IMR-90 (cell line): ENCODE results near the gene TPD52L2. TPM values are rescaled to one million over a fixed set of nuclear protein-coding genes. Genes with fewer than 3 reads are reported as not detected.

Source experiments
- ATAC-seq: fragments of 200-7000 bp; cut with Tn5 transposase; 2 replicates; pipeline ENCODE4 v1.9.1; 2020; ENCODE audit warnings: low read depth, mild to moderate bottlenecking, moderate library complexity
- BruUV-seq: library from RNA; stranded (reverse); fragments of 400-500 nt; replicated peaks from 2 replicates; lab custom pipeline; 2021; lab: Mats Ljungman, UMichigan
- CTCF ChIA-PET: fragments of 300-600 bp; formaldehyde crosslinking; extraction: SDS; loops from one replicate; lab custom pipeline; 2021; ENCODE audit warnings: antibody characterized with exemption; lab: Yijun Ruan, JAX
- POLR2A ChIA-PET: fragments of 300-600 bp; sonication (Branson Sonifier 250); formaldehyde crosslinking; loops from one replicate; lab custom pipeline; 2022; ENCODE audit warnings: antibody characterized with exemption; ENCODE audit not compliant: unreplicated experiment; lab: Charles Lee
- DNase-seq: peaks from one replicate; pipeline ENCODE4 v3.0.0; 2013
- H2AFZ ChIP-seq: replicated peaks from 2 replicates; pipeline ENCODE3; 2013; ENCODE audit warnings: low read length, mild to moderate bottlenecking; ENCODE audit not compliant: poor library complexity
- H2AK5ac ChIP-seq: 2 replicates; pipeline ENCODE4 v1.6.1; 2013; ENCODE audit warnings: low read depth, low read length, inconsistent platforms
- H2AK9ac ChIP-seq: replicated peaks from 2 replicates; pipeline ENCODE3; 2013; ENCODE audit warnings: mild to moderate bottlenecking, low read depth, low read length, moderate library complexity; ENCODE audit not compliant: poor library complexity
- H2BK120ac ChIP-seq: 2 replicates; pipeline ENCODE4 v1.6.1; 2013; ENCODE audit warnings: low read depth, low read length, inconsistent platforms
- H2BK15ac ChIP-seq: 3 replicates; pipeline ENCODE4 v1.6.1; 2013; ENCODE audit warnings: low read depth, low read length, inconsistent platforms
- H2BK20ac ChIP-seq: 2 replicates; pipeline ENCODE4 v1.6.1; 2013; ENCODE audit warnings: low read depth, mild to moderate bottlenecking, inconsistent platforms, low read length, moderate library complexity
- H2BK5ac ChIP-seq: 2 replicates; pipeline ENCODE4 v1.6.1; 2013; ENCODE audit warnings: mild to moderate bottlenecking, low read depth, low read length, inconsistent platforms; ENCODE audit not compliant: poor library complexity, severe bottlenecking
- H3K14ac ChIP-seq: replicated peaks from 2 replicates; pipeline ENCODE4 v1.6.1; 2013; ENCODE audit warnings: low read depth, low read length, inconsistent platforms
- H3K18ac ChIP-seq: 2 replicates; pipeline ENCODE4 v1.6.1; 2013; ENCODE audit warnings: low read depth, low read length, control low read depth
- H3K23ac ChIP-seq: 2 replicates; pipeline ENCODE4 v1.6.1; 2013; ENCODE audit warnings: low read depth, low read length, inconsistent platforms
- H3K27ac ChIP-seq: 2 replicates; pipeline ENCODE4 v1.5.1; 2013; ENCODE audit warnings: mild to moderate bottlenecking, control low read depth, low read length; ENCODE audit not compliant: insufficient read depth
- H3K27me3 ChIP-seq: 2 replicates; pipeline ENCODE4 v1.6.1; 2013; ENCODE audit warnings: low read length; ENCODE audit not compliant: control insufficient read depth, insufficient read depth
- H3K36me3 ChIP-seq: 2 replicates; pipeline ENCODE4 v1.6.1; 2013; ENCODE audit warnings: low read length, mixed read lengths; ENCODE audit not compliant: control insufficient read depth, insufficient read depth
- H3K4ac ChIP-seq: 2 replicates; pipeline ENCODE4 v1.6.1; 2013; ENCODE audit warnings: low read depth, low read length, inconsistent platforms
- H3K4me1 ChIP-seq: 2 replicates; pipeline ENCODE4 v1.6.1; 2013; ENCODE audit warnings: low read length, mixed read lengths; ENCODE audit not compliant: control insufficient read depth, insufficient read depth
- H3K4me2 ChIP-seq: 2 replicates; pipeline ENCODE4 v1.6.1; 2013; ENCODE audit warnings: low read depth, mild to moderate bottlenecking, control low read depth, low read length, moderate library complexity
- H3K4me3 ChIP-seq: 2 replicates; pipeline ENCODE4 v1.5.1; 2013; ENCODE audit warnings: low read depth, mild to moderate bottlenecking, control low read depth, low read length, moderate library complexity; ENCODE audit not compliant: insufficient read depth
- H3K56ac ChIP-seq: 2 replicates; pipeline ENCODE4 v1.6.1; 2013; ENCODE audit warnings: low read length, inconsistent platforms; ENCODE audit not compliant: insufficient read depth; ENCODE audit errors: extremely low read depth
- H3K79me1 ChIP-seq, 2 experiments: 2 replicates each; pipeline ENCODE4 v1.6.1; 2013; ENCODE audit warnings: low read length in 2 of 2, inconsistent platforms in 1 of 2, low read depth in 1 of 2
- H3K9ac ChIP-seq: 2 replicates; pipeline ENCODE4 v1.6.1; 2013; ENCODE audit warnings: low read depth, low read length, control low read depth
- H3K9me1 ChIP-seq: 2 replicates; pipeline ENCODE4 v1.6.1; 2013; ENCODE audit warnings: low read length, inconsistent platforms; ENCODE audit not compliant: insufficient read depth
- H3K9me3 ChIP-seq: 2 replicates; pipeline ENCODE4 v1.6.1; 2013; ENCODE audit warnings: low read length; ENCODE audit not compliant: control insufficient read depth, insufficient read depth
- H4K20me1 ChIP-seq: 2 replicates; pipeline ENCODE4 v1.6.1; 2013; ENCODE audit warnings: low read length, inconsistent platforms; ENCODE audit not compliant: insufficient read depth
- H4K5ac ChIP-seq: 2 replicates; pipeline ENCODE4 v1.6.1; 2013; ENCODE audit warnings: mild to moderate bottlenecking, low read depth, low read length, control low read depth
- H4K8ac ChIP-seq, 2 experiments: 2 replicates each; pipeline ENCODE4 v1.6.1; 2013; ENCODE audit warnings: low read depth in 2 of 2, low read length in 2 of 2, control low read depth in 1 of 2, inconsistent platforms in 1 of 2
- H4K91ac ChIP-seq: 2 replicates; pipeline ENCODE4 v1.6.1; 2013; ENCODE audit warnings: low read depth, low read length, inconsistent platforms; ENCODE audit not compliant: insufficient read depth
- BHLHE40 ChIP-seq: fragments of 150-350 bp; IDR thresholded peaks from 2 replicates; pipeline ENCODE4 v1.6.1; 2016; ENCODE audit warnings: mild to moderate bottlenecking, low read depth, low read length
- CHD1 ChIP-seq: IDR thresholded peaks from 2 replicates; pipeline ENCODE4 v1.6.1; 2012; ENCODE audit warnings: low read depth, low read length, improper control_type of control experiment
- MAFK ChIP-seq: IDR thresholded peaks from 2 replicates; pipeline ENCODE4 v1.6.1; 2012; ENCODE audit warnings: low read depth, low read length, improper control_type of control experiment
- MAZ ChIP-seq: IDR thresholded peaks from 2 replicates; pipeline ENCODE4 v1.6.1; 2012; ENCODE audit warnings: low read depth, mild to moderate bottlenecking, low read length, improper control_type of control experiment, moderate library complexity, borderline replicate concordance
- MXI1 ChIP-seq: IDR thresholded peaks from 2 replicates; pipeline ENCODE4 v1.6.1; 2012; ENCODE audit warnings: low read depth, mild to moderate bottlenecking, low read length, moderate library complexity, borderline replicate concordance
- RAD21 ChIP-seq: IDR thresholded peaks from 2 replicates; pipeline ENCODE4 v1.6.1; 2012; ENCODE audit warnings: low read length, improper control_type of control experiment
- RCOR1 ChIP-seq: IDR thresholded peaks from 2 replicates; pipeline ENCODE4 v1.6.1; 2012; ENCODE audit warnings: mild to moderate bottlenecking, low read length, improper control_type of control experiment; ENCODE audit not compliant: insufficient replicate concordance
- SMC3 ChIP-seq: fragments of 150-350 bp; IDR thresholded peaks from 2 replicates; pipeline ENCODE4 v1.6.1; 2016; ENCODE audit warnings: low read depth, mild to moderate bottlenecking, antibody characterized with exemption, low read length, moderate library complexity
- USF2 ChIP-seq: fragments of 150-350 bp; IDR thresholded peaks from 2 replicates; pipeline ENCODE4 v1.6.1; 2017; ENCODE audit warnings: mild to moderate bottlenecking, antibody characterized with exemption, low read length, low read depth
- WGBS, 2 experiments: methylation state at CpG; one replicate each; pipeline versions ENCODE4 v1.1.5 to v1.1.7; 2013; ENCODE audit warnings: missing lambda C conversion rate in 2 of 2; ENCODE audit not compliant: insufficient read length in 1 of 2; ENCODE audit errors: extremely low coverage in 2 of 2; 5-methylcytosine and 5-hydroxymethylcytosine counted together
- dilution Hi-C: fragments of 300-500 bp; cut with HindIII; formaldehyde crosslinking; loops from one replicate; pipeline ENCODE4 v1.14.3; 2018; ENCODE audit warnings: low sequenced_read_pairs; ENCODE audit not compliant: unreplicated experiment
- in situ Hi-C: fragments of 300-500 bp; cut with MboI; formaldehyde crosslinking; loops from 3 replicates; pipeline ENCODE4 v1.14.3; 2019; ENCODE audit warnings: low sequenced_read_pairs, inconsistent platforms, mixed read lengths
- intact Hi-C: fragments of 100-400 bp; cut with micrococcal nuclease; formaldehyde crosslinking; loops from 2 replicates; pipeline ENCODE4 v1.10.0; 2022
- polyA plus RNA-seq, 3 experiments: library from polyadenylated mRNA; depleted of rRNA; stranded (reverse); fragments of >200 nt; gene quantifications; 2 replicates each; pipeline ENCODE4 v1.2.3, GENCODE V29; 2012; ENCODE audit warnings: low replicate concordance in 1 of 3
- total RNA-seq: library from RNA; depleted of rRNA; stranded (reverse); fragments of >200 nt; gene quantifications from 2 replicates; pipeline ENCODE4 v1.2.3, GENCODE V29; 2012
- TF ChIP-seq, protein P1 (sequence below): conservative IDR thresholded peaks from 2 replicates; pipeline ENCODE4 v1.5.1; 2012; ENCODE audit warnings: mild to moderate bottlenecking, low read depth, low read length, improper control_type of control experiment

Gene TPD52L2
- total and polyA plus RNA-seq, 2 of the 4 experiments (the other 2 are of a cell fraction) = 113 to 189 TPM

DNA sequence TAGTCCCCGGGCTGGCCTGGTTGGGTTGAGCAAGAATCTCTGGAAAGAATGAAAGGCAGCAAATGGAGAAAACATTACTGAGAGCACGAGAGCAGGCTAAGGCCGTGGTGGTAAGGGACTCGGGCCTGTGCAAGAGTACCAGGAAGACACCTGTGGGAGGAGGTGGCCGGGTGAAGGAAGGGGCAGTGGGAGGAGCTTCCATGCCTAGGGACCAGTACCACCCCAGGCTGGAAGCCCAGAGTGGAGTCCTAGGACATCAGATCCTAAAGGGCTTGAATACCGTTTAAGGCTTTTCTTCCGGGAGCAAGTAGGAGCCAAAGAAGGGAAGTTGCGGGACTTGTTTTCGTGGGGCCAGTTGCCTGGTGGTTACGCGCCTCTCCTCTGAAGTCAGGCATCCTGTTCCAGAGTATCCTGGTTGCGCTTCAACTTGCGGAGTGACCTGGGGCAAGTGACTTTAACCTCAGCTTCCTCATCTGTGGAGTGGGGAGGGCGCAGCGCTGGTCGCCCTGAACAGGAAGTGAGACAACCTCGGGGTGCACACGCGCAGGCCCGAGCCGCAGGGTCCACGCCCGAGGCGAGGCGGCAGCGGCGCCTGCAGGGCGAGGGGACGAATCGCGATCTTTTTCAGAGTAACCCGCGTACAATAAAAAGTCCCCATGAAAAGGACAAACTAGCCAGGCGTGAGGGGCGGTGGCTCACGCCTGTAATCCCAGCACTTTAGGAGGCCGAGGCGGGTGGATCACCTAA is 1.1 kb upstream of the TPD52L2 start:
- peaks cover 14 to 46% of the 10 kb centered on the region in 2 experiments for H3K79me1 ChIP-seq
- ChIA-PET CTCF (interaction anchor here (0.9 to 1.0 kb wide), 2 partner anchors 9 to 326 kb away, joined by 3 read pairs; no protein-coding TSS in a partner anchor), POLR2A (no interaction called here)
- peak overlapping the region; percentile 93 for H3K23ac ChIP-seq
- H3K56ac ChIP-seq = peak overlapping the region; percentile 87
- peak overlapping the region; percentile 79 for H3K4me2 ChIP-seq
- H3K27me3 ChIP-seq = no peaks in the 10 kb centered on the region
- 22% methylated on average over 10 of the region's 38 CpGs; no CpG with 5 or more reads in 1 of the 2 experiments for WGBS, 2 experiments
- H3K18ac ChIP-seq = peak overlapping the region; percentile 22
- H3K4me1 ChIP-seq = peaks cover 8% of the 10 kb centered on the region
- intact Hi-C loops = loop anchor here (1.0 to 2.0 kb wide), 4 partner anchors 34 to 157 kb away; partner anchors contain the start of gene ARFRP1
- peak overlapping the region; percentile 97 for H3K4ac ChIP-seq
- H3K9ac ChIP-seq = peak overlapping the region; percentile 76
- H3K4me3 ChIP-seq = peak overlapping the region; percentile 69
- H2BK20ac ChIP-seq = peak overlapping the region; percentile 10; the same call in 1 of the 2 replicates
- H3K9me1 ChIP-seq = no peaks in the 10 kb centered on the region; the same call in 1 of the 2 replicates
- H2AK5ac ChIP-seq = peak overlapping the region; percentile 91
- dilution Hi-C loops = no loop called here
- H4K5ac ChIP-seq = peak overlapping the region; percentile 82
- peak overlapping the region; percentile 59 to 100 for H4K8ac ChIP-seq
- H4K91ac ChIP-seq = peak overlapping the region; percentile 71
- DNase-seq (peak; percentile 78), ATAC-seq (peak; percentile 65)
- peak overlapping the region; percentile 74 for H2BK5ac ChIP-seq
- peak overlapping the region; percentile 94 for H2AK9ac ChIP-seq
- peak overlapping the region; percentile 95 for H2AFZ ChIP-seq
- peak overlapping the region; percentile 94 for H3K14ac ChIP-seq
- peaks cover 13% of the 10 kb centered on the region for H3K36me3 ChIP-seq
- in situ Hi-C loops = loop anchor here (10.0 kb wide), 2 partner anchors 159 to 329 kb away; partner anchors contain the start of genes ARFRP1, PTK6 and ZGPAT
- TF ChIP-seq USF2 (peak; percentile 7; the same call in 1 of the 2 replicates), SMC3 (peak; percentile 78), RCOR1 (peak; percentile 28), MXI1 (peak; percentile 83), BHLHE40 (peak; percentile 63; the same call in 1 of the 2 replicates), MAZ (no peak), CHD1 (no peak), RAD21 (peak; percentile 92), MAFK (no peak)
- TF ChIP-seq, protein P1, sequence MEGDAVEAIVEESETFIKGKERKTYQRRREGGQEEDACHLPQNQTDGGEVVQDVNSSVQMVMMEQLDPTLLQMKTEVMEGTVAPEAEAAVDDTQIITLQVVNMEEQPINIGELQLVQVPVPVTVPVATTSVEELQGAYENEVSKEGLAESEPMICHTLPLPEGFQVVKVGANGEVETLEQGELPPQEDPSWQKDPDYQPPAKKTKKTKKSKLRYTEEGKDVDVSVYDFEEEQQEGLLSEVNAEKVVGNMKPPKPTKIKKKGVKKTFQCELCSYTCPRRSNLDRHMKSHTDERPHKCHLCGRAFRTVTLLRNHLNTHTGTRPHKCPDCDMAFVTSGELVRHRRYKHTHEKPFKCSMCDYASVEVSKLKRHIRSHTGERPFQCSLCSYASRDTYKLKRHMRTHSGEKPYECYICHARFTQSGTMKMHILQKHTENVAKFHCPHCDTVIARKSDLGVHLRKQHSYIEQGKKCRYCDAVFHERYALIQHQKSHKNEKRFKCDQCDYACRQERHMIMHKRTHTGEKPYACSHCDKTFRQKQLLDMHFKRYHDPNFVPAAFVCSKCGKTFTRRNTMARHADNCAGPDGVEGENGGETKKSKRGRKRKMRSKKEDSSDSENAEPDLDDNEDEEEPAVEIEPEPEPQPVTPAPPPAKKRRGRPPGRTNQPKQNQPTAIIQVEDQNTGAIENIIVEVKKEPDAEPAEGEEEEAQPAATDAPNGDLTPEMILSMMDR = peak; percentile 89
- peak overlapping the region; percentile 45; the same call in 1 of the 3 replicates for H2BK15ac ChIP-seq
- H4K20me1 ChIP-seq = peaks cover 6% of the 10 kb centered on the region
- H3K27ac ChIP-seq = peak overlapping the region; percentile 86
- H3K9me3 ChIP-seq = no peaks in the 10 kb centered on the region
- peak overlapping the region; percentile 35; the same call in 1 of the 2 replicates for H2BK120ac ChIP-seq
- TSS peak; percentile 31 for BruUV-seq
